Measurements from ENCODE around the gene RPL7A. TPM values are rescaled to one million over a fixed set of nuclear protein-coding genes. Genes with fewer than 3 reads are reported as not detected.

The RPL7A gene
- total RNA-seq, 4 donors from 2014 or later = 725 to 1,490 (median 1,034) TPM

DNA sequence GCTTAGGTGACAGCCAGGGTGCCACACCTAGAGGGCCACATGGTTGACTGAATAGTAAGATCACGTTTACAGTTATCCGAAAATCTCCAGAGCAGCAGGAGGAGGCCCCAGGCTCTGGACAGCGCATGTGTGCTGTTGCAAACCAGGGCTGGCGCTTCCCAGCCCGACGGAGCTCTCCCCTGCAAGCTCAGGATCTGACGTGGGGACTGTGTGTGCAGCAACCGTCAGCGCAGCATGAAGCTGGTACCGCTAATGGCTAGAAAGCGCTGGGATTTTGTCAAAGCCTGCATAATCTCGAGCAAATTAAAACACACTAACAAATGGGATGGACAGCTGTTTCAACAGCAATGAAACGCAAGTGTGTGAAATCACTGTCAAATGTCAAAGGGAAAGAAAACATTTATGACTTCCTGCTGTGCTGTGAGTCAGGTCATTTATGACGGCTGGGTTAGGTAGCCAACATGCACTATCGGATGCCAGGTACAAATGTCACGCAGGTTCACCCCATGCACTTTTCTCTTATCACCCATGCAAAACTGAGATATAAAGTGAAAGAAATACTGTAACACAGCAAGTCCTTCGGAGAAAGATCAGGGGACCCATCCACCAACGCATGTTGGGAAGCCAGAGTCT is 20.3 kb downstream of the RPL7A start:
- intact Hi-C loops (cut with DNase I; ENCODE audit: low total_unique reads) = no loop called here
- peak; percentile 52 for DNase-seq
- no peaks in the 10 kb centered on the region for H3K27me3 ChIP-seq
- in situ Hi-C loops (cut with MboI; ENCODE audit: low pct_ligation_motif_present in 1 of 4, low pct_unique_long_range_greater_than_20kb in 1 of 4, low sequenced_read_pairs in 3 of 4) = no loop called here
- peak overlapping the region; percentile 44 to 69 (median 59) for H3K27ac ChIP-seq
- no peaks in the 10 kb centered on the region for H3K9me3 ChIP-seq
- 32 to 46% methylated on average over 3 to 18 of the region's 18 CpGs for WGBS, 2 donors (ENCODE audit: low coverage in 1 of 2)
- H3K4me3 ChIP-seq = no peak overlapping the region
- H3K36me3 ChIP-seq = peaks cover 0 to 35% (median 17%) of the 10 kb centered on the region in 4 donors
- TF ChIP-seq, protein P1, sequence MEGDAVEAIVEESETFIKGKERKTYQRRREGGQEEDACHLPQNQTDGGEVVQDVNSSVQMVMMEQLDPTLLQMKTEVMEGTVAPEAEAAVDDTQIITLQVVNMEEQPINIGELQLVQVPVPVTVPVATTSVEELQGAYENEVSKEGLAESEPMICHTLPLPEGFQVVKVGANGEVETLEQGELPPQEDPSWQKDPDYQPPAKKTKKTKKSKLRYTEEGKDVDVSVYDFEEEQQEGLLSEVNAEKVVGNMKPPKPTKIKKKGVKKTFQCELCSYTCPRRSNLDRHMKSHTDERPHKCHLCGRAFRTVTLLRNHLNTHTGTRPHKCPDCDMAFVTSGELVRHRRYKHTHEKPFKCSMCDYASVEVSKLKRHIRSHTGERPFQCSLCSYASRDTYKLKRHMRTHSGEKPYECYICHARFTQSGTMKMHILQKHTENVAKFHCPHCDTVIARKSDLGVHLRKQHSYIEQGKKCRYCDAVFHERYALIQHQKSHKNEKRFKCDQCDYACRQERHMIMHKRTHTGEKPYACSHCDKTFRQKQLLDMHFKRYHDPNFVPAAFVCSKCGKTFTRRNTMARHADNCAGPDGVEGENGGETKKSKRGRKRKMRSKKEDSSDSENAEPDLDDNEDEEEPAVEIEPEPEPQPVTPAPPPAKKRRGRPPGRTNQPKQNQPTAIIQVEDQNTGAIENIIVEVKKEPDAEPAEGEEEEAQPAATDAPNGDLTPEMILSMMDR (IDR thresholded peaks at IDR 0.05) = no peak
- TF ChIP-seq POLR2AphosphoS5 (IDR thresholded peaks at IDR 0.05) = peak in 2 of 3 donors; percentile 35 to 45
- H3K4me1 ChIP-seq = peaks cover 33 to 65% (median 56%) of the 10 kb centered on the region in 4 donors

DNA sequence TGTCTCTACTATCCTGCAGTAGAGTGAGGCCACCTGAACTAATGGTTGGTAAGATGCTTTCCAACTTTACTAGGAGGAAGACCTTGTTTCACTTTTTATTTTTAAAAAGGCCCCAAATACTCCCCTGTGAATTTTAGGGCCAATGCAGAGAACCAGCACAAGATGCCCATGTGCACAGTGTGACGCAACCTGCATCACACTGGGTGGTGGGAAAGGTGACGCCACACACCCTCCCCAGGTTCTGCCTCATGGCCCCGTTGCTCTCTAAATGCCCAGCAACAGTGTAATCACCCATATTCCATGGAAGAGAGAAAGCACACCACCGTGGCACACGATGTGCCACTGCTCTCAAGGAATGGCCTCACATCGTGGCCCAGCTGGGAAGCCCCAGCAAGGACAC is 21.4 kb downstream of the RPL7A start:
- no peak overlapping the region for H3K4me3 ChIP-seq
- H3K9me3 ChIP-seq = no peaks in the 10 kb centered on the region
- H3K27ac ChIP-seq = peak overlapping the region; percentile 18 to 69 (median 49)
- H3K27me3 ChIP-seq = no peaks in the 10 kb centered on the region
- in situ Hi-C loops (cut with MboI; ENCODE audit: low pct_ligation_motif_present in 1 of 4, low pct_unique_long_range_greater_than_20kb in 1 of 4, low sequenced_read_pairs in 3 of 4) (no loop called here), intact Hi-C loops (cut with DNase I; ENCODE audit: low total_unique reads) (no loop called here)
- H3K4me1 ChIP-seq = peaks cover 36 to 73% (median 62%) of the 10 kb centered on the region in 4 donors
- no peak for TF ChIP-seq POLR2AphosphoS5 (IDR thresholded peaks at IDR 0.05)
- TF ChIP-seq POLR2A (IDR thresholded peaks at IDR 0.05) = no peak
- no peak for TF ChIP-seq EP300 (IDR thresholded peaks at IDR 0.05; ENCODE audit: low read depth)
- TF ChIP-seq, protein P1 (IDR thresholded peaks at IDR 0.05) = no peak
- peaks cover 0 to 24% (median 11%) of the 10 kb centered on the region in 4 donors for H3K36me3 ChIP-seq
- DNase-seq = no peak
- WGBS, 2 donors (ENCODE audit: low coverage in 1 of 2) = 84% methylated on average over 6 of the region's 6 CpGs; no CpG with 5 or more reads in 1 of the 2 donors

DNA sequence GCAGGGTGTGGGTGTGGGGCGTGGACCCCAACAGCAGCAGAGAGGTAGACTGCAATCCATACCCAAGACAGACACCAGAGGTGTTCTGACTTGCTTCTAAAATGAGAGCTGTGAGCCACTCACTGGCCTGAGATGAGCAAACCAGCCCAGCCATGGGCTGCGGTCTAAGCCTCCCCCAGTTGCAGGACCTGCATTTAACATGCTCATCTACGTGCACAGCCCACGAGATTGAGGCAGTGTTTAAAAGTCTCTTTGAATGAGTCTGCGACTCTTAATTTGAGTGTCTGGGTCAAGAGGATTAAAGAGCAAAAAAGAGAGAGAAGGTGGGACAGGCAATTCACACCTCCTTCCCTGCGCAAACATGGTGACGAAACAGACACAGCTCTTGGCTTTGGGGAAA is 21.9 kb downstream of the RPL7A start:
- 77 to 82% methylated on average over 6 to 7 of the region's 7 CpGs for WGBS, 2 donors (ENCODE audit: low coverage in 1 of 2)
- DNase-seq = no peak
- H3K4me3 ChIP-seq = no peak overlapping the region
- peaks cover 37 to 78% (median 68%) of the 10 kb centered on the region in 4 donors for H3K4me1 ChIP-seq
- in situ Hi-C loops (cut with MboI; ENCODE audit: low pct_ligation_motif_present in 1 of 4, low pct_unique_long_range_greater_than_20kb in 1 of 4, low sequenced_read_pairs in 3 of 4) = no loop called here
- peaks cover 0 to 21% (median 9%) of the 10 kb centered on the region in 4 donors for H3K36me3 ChIP-seq
- peak overlapping the region in 3 of 4 donors; percentile 11 to 69 (median 18) for H3K27ac ChIP-seq
- H3K9me3 ChIP-seq = no peaks in the 10 kb centered on the region
- TF ChIP-seq EP300 (IDR thresholded peaks at IDR 0.05; ENCODE audit: low read depth) (no peak), POLR2AphosphoS5 (IDR thresholded peaks at IDR 0.05) (no peak), POLR2A (IDR thresholded peaks at IDR 0.05) (no peak)
- TF ChIP-seq, protein P1 (IDR thresholded peaks at IDR 0.05) = no peak
- no peaks in the 10 kb centered on the region for H3K27me3 ChIP-seq
- intact Hi-C loops (cut with DNase I; ENCODE audit: low total_unique reads) = no loop called here

DNA sequence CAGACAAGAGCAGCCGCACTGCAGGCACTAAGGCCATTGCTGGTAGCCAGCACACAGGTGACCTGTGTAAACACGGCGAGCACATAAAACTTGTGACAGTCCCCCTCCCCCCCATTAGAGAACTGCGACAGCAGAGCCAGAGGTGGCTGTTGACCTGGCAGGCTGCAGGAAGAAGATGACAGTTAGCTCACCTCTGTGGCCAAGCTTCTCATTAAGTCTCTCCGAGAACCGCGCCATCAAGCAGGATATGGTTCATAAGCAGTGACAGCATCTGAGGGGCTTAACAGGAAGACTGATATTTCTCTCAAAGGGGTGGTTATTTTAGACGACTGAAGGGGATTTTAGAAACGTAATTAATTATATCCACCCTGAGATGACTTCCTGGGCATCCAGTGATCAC is 22.7 kb downstream of the RPL7A start:
- TF ChIP-seq POLR2AphosphoS5 (IDR thresholded peaks at IDR 0.05) (no peak), EP300 (IDR thresholded peaks at IDR 0.05; ENCODE audit: low read depth) (no peak), POLR2A (IDR thresholded peaks at IDR 0.05) (no peak)
- TF ChIP-seq, protein P1 (IDR thresholded peaks at IDR 0.05) = no peak
- WGBS, 2 donors (ENCODE audit: low coverage in 1 of 2) = 71% methylated on average over 9 of the region's 9 CpGs; no CpG with 5 or more reads in 1 of the 2 donors
- peaks cover 0 to 14% (median 6%) of the 10 kb centered on the region in 4 donors for H3K36me3 ChIP-seq
- H3K4me3 ChIP-seq = no peak overlapping the region
- no peaks in the 10 kb centered on the region for H3K27me3 ChIP-seq
- H3K27ac ChIP-seq = peak overlapping the region in 3 of 4 donors; percentile 19 to 69 (median 28)
- intact Hi-C loops (cut with DNase I; ENCODE audit: low total_unique reads) = no loop called here
- no peaks in the 10 kb centered on the region for H3K9me3 ChIP-seq
- no peak for DNase-seq
- in situ Hi-C loops (cut with MboI; ENCODE audit: low pct_ligation_motif_present in 1 of 4, low pct_unique_long_range_greater_than_20kb in 1 of 4, low sequenced_read_pairs in 3 of 4) = no loop called here
- peaks cover 37 to 78% (median 68%) of the 10 kb centered on the region in 4 donors for H3K4me1 ChIP-seq

All from transverse colon (tissue), 4 donors.